ENCODE measurements around the gene GAL3ST1. TPM values are rescaled to one million over a fixed set of nuclear protein-coding genes. Genes with fewer than 3 reads are reported as not detected.

The GAL3ST1 gene
- total and polyA plus RNA-seq, 2 of the 8 experiments (the other 6 are each of a cell fraction or from before 2014, with no cell fraction given), result 11.0 to 32.5 TPM

GRCh38 chr22:30514252-30514651 lies 60.2 kb downstream of the GAL3ST1 start:
- H3K4me1 ChIP-seq (replicated peaks in 1 of 4; ENCODE audit: control insufficient read depth in 3 of 4, insufficient read depth in 4 of 4, low read length in 3 of 4), result no peaks in the 10 kb centered on the region; a peak in 1 of 7 replicates
- no peaks in the 10 kb centered on the region for H4K20me1 ChIP-seq (replicated peaks in 1 of 2; ENCODE audit: control insufficient read depth in 1 of 2, insufficient read depth in 2 of 2, low read length in 2 of 2)
- ChIA-PET CTCF (ENCODE audit: partially characterized antibody) (interaction anchor here (1.1 to 1.3 kb wide), 4 partner anchors 10 to 30 kb away, joined by 3 to 7 read pairs (median 4); no protein-coding TSS in a partner anchor), POLR2A (ENCODE audit: partially characterized antibody) (interaction anchor here (1.6 kb wide), 1 partner anchor 11 kb away, joined by 3 read pairs; no protein-coding TSS in a partner anchor)
- no peak overlapping the region for H4K91ac ChIP-seq (replicated peaks; ENCODE audit: insufficient read length, low read length)
- no peak overlapping the region for H3K9ac ChIP-seq (replicated peaks in 1 of 4; ENCODE audit: extremely low read depth in 1 of 4, low read depth in 3 of 4, low read length in 3 of 4)
- H2AFZ ChIP-seq (ENCODE audit: low read length), result no peak overlapping the region
- H3K23ac ChIP-seq (ENCODE audit: insufficient read length), result no peak overlapping the region
- no peak overlapping the region for H2BK12ac ChIP-seq (ENCODE audit: low read depth, low read length)
- no peak overlapping the region for H3K27ac ChIP-seq (ENCODE audit: low read depth, low read length)
- no peak overlapping the region for H3K4me2 ChIP-seq (ENCODE audit: insufficient read depth in 1 of 2, low read depth in 2 of 2, low read length in 2 of 2)
- TF ChIP-seq CBX5 (IDR thresholded peaks at IDR 0.05; ENCODE audit: low read depth, low read length), result no peak
- no peak for TF ChIP-seq TAF7 (optimal IDR thresholded peaks at IDR 0.05; ENCODE audit: borderline replicate concordance, low read depth, low read length)
- TF ChIP-seq CHD2 (IDR thresholded peaks at IDR 0.05; ENCODE audit: low read length), result no peak
- TF ChIP-seq SP4 (IDR thresholded peaks at IDR 0.05; ENCODE audit: low read length), result no peak
- TF ChIP-seq POLR2AphosphoS5 (IDR thresholded peaks at IDR 0.05; ENCODE audit: low read depth, low read length), result no peak
- no peak for TF ChIP-seq HDAC2 (IDR thresholded peaks at IDR 0.05; ENCODE audit: borderline replicate concordance in 1 of 2, low read depth in 2 of 2, low read length in 2 of 2)
- no peak for TF ChIP-seq KDM1A (IDR thresholded peaks at IDR 0.05; ENCODE audit: borderline replicate concordance, low read length)
- TF ChIP-seq TEAD4 (IDR thresholded peaks at IDR 0.05; ENCODE audit: low read depth, low read length), result no peak
- no peak for TF ChIP-seq BACH1 (IDR thresholded peaks at IDR 0.05; ENCODE audit: low read length)
- H3K9me3 ChIP-seq (ENCODE audit: insufficient read depth in 2 of 2, low read depth in 1 of 2, low read length in 1 of 2), result no peaks in the 10 kb centered on the region
- H3K79me1 ChIP-seq (ENCODE audit: low read depth, low read length), result no peaks in the 10 kb centered on the region
- no peak overlapping the region for H2BK120ac ChIP-seq (replicated peaks; ENCODE audit: low read depth, low read length)
- no peak overlapping the region for H3K56ac ChIP-seq (replicated peaks; ENCODE audit: insufficient read length, low read depth, low read length)
- no peak overlapping the region for H3K4me3 ChIP-seq (ENCODE audit: extremely low read depth in 1 of 4, insufficient read depth in 2 of 4, low read depth in 3 of 4, low read length in 4 of 4)
- H3K23me2 ChIP-seq (ENCODE audit: low read depth, low read length), result no peaks in the 10 kb centered on the region
- H3K18ac ChIP-seq (ENCODE audit: extremely low read depth, low read length), result no peak overlapping the region
- DNase-seq (ENCODE audit: low read depth in 1 of 2, low spot score in 2 of 2), result no peak
- no peaks in the 10 kb centered on the region for H3K27me3 ChIP-seq (replicated peaks in 1 of 4; ENCODE audit: control insufficient read depth in 3 of 4, extremely low read depth in 1 of 4, insufficient read depth in 3 of 4, low read length in 3 of 4)
- WGBS, 2 experiments (ENCODE audit: extremely low coverage in 1 of 2, insufficient coverage in 1 of 2, insufficient read length in 1 of 2, insufficient replicate concordance in 2 of 2, low coverage in 1 of 2, low lambda C conversion rate in 2 of 2, missing lambda C conversion rate in 1 of 2), result 90% methylated on average over 4 of the region's 4 CpGs; no CpG with 5 or more reads in 1 of the 2 experiments
- no peak overlapping the region for H2BK5ac ChIP-seq (ENCODE audit: low read depth, low read length)
- H4K5ac ChIP-seq (ENCODE audit: insufficient read length, low read depth, low read length), result no peak overlapping the region
- no peak overlapping the region for H4K8ac ChIP-seq (ENCODE audit: extremely low read depth, insufficient read depth, low read length)
- H3K14ac ChIP-seq (ENCODE audit: insufficient read length), result no peak overlapping the region
- FAIRE-seq, result no peak
- no peak overlapping the region for H2BK20ac ChIP-seq (ENCODE audit: low read length)
- no peak overlapping the region for H3K4ac ChIP-seq (replicated peaks; ENCODE audit: insufficient read length, low read depth, low read length)
- H3K36me3 ChIP-seq (ENCODE audit: control insufficient read depth in 2 of 4, insufficient read depth in 4 of 4, low read length in 3 of 4), result no peaks in the 10 kb centered on the region
- H2AK5ac ChIP-seq (ENCODE audit: low read depth, low read length), result no peak overlapping the region
- no peaks in the 10 kb centered on the region for H3K79me2 ChIP-seq (ENCODE audit: control insufficient read depth in 1 of 2, insufficient read depth in 2 of 2, low read length in 2 of 2)
- no peak overlapping the region for H2BK15ac ChIP-seq (ENCODE audit: low read length)

Data from H1 (cell line).